ENCODE results near the gene IFNGR2.

IFNGR2 gene

GRCh38 chr21:33387294-33387693 lies 15.9 kb upstream of the IFNGR2 start:
- Histone ChIP-seq H3K36me3 (ENCODE audit: control insufficient read depth, insufficient read depth, low read length) (no peaks in the 10 kb centered on the region), H3K4me2 (ENCODE audit: low read length) (no peak overlapping the region), H3K9ac (no peak overlapping the region), H3K4me1 (no peaks in the 10 kb centered on the region), H2AFZ (no peak overlapping the region), H3K27me3 (ENCODE audit: control insufficient read depth, insufficient read depth, low read length) (no peaks in the 10 kb centered on the region), H3K9me3 (ENCODE audit: control insufficient read depth, low read length) (no peaks in the 10 kb centered on the region), H3K27ac (no peak overlapping the region), H3K79me2 (no peaks in the 10 kb centered on the region), H3K4me3 (ENCODE audit: low read depth, low read length) (no peak overlapping the region)
- TF ChIP-seq CTCF (IDR thresholded peaks at IDR 0.05), result no peak

GRCh38 chr21:33388188-33388587 lies 15.0 kb upstream of the IFNGR2 start:
- no peaks in the 10 kb centered on the region for H3K4me1 ChIP-seq
- no peak overlapping the region for H3K4me2 ChIP-seq (ENCODE audit: low read length)
- no peak overlapping the region for H3K9ac ChIP-seq
- no peaks in the 10 kb centered on the region for H3K36me3 ChIP-seq (ENCODE audit: control insufficient read depth, insufficient read depth, low read length)
- no peaks in the 10 kb centered on the region for H3K27me3 ChIP-seq (ENCODE audit: control insufficient read depth, insufficient read depth, low read length)
- no peak for TF ChIP-seq CTCF (IDR thresholded peaks at IDR 0.05)
- no peaks in the 10 kb centered on the region for H3K9me3 ChIP-seq (ENCODE audit: control insufficient read depth, low read length)
- H2AFZ ChIP-seq, result no peak overlapping the region
- H3K4me3 ChIP-seq (ENCODE audit: low read depth, low read length), result no peak overlapping the region
- no peaks in the 10 kb centered on the region for H3K79me2 ChIP-seq
- no peak overlapping the region for H3K27ac ChIP-seq

- Histone ChIP-seq H3K9me3 (ENCODE audit: control insufficient read depth, low read length) (no peaks in the 10 kb centered on the region), H3K4me2 (ENCODE audit: low read length) (no peak overlapping the region), H3K36me3 (ENCODE audit: control insufficient read depth, insufficient read depth, low read length) (no peaks in the 10 kb centered on the region), H3K79me2 (no peaks in the 10 kb centered on the region), H2AFZ (no peak overlapping the region), H3K27me3 (ENCODE audit: control insufficient read depth, insufficient read depth, low read length) (no peaks in the 10 kb centered on the region), H3K4me3 (ENCODE audit: low read depth, low read length) (no peak overlapping the region), H3K9ac (no peak overlapping the region), H3K4me1 (no peaks in the 10 kb centered on the region), H3K27ac (no peak overlapping the region)
- no peak for TF ChIP-seq CTCF (IDR thresholded peaks at IDR 0.05)
Observed at GRCh38 chr21:33390479-33390878, 12.7 kb upstream of the IFNGR2 start.

GRCh38 chr21:33391656-33392055 lies 11.6 kb upstream of the IFNGR2 start:
- Histone ChIP-seq H3K27me3 (ENCODE audit: control insufficient read depth, insufficient read depth, low read length) (no peaks in the 10 kb centered on the region), H3K27ac (no peak overlapping the region), H3K4me2 (ENCODE audit: low read length) (no peak overlapping the region), H2AFZ (no peak overlapping the region), H3K9ac (no peak overlapping the region), H3K4me1 (no peaks in the 10 kb centered on the region), H3K4me3 (ENCODE audit: low read depth, low read length) (no peak overlapping the region), H3K79me2 (no peaks in the 10 kb centered on the region), H3K36me3 (ENCODE audit: control insufficient read depth, insufficient read depth, low read length) (no peaks in the 10 kb centered on the region), H3K9me3 (ENCODE audit: control insufficient read depth, low read length) (no peaks in the 10 kb centered on the region)
- no peak for TF ChIP-seq CTCF (IDR thresholded peaks at IDR 0.05)

- Histone ChIP-seq H3K9me3 (ENCODE audit: control insufficient read depth, low read length) (no peaks in the 10 kb centered on the region), H3K4me2 (ENCODE audit: low read length) (no peak overlapping the region), H3K79me2 (no peaks in the 10 kb centered on the region), H3K27ac (no peak overlapping the region), H3K27me3 (ENCODE audit: control insufficient read depth, insufficient read depth, low read length) (no peaks in the 10 kb centered on the region), H3K9ac (no peak overlapping the region), H3K4me1 (no peaks in the 10 kb centered on the region), H2AFZ (no peak overlapping the region), H3K4me3 (ENCODE audit: low read depth, low read length) (no peak overlapping the region), H3K36me3 (ENCODE audit: control insufficient read depth, insufficient read depth, low read length) (no peaks in the 10 kb centered on the region)
- TF ChIP-seq CTCF (IDR thresholded peaks at IDR 0.05), result no peak
Observed at GRCh38 chr21:33392284-33392985, 10.8 kb upstream of the IFNGR2 start.
